ENCODE data around the gene PARN.
A peak's percentile ranks its signal among the peaks of the same experiment; 100 is the strongest.
"Not testable (repeated sequence)": the region's sequence is repeated elsewhere in the genome, so short reads cannot be mapped to it uniquely, and the experiment has no call there.

The PARN gene

GRCh38 chr16:14632693-14633569, 2.9 kb upstream of the PARN start, which contains the start of gene BFAR:
Gene BFAR (plus strand): TSS chr16:14632951. CDS start chr16:14644347, 11,396 bp downstream.
- DNase-seq (ENCODE audit: low read depth) = peak; percentile 79

GRCh38 chr16:14630620-14631330, 715 bp upstream of the PARN start:
- DNase-seq (ENCODE audit: low read depth) = not testable (repeated sequence)

GRCh38 chr16:14629612-14629918, 495 bp downstream of the PARN start:
- no peak for DNase-seq (ENCODE audit: low read depth)

- no peak for DNase-seq (ENCODE audit: low read depth)
These were observed 1.1 kb downstream of the PARN start for GRCh38 chr16:14628806-14629611.

GRCh38 chr16:14627078-14627477, 3.0 kb downstream of the PARN start:
- no peak for DNase-seq (ENCODE audit: low read depth)

- no peak for DNase-seq (ENCODE audit: low read depth)
These were observed 11.5 kb downstream of the PARN start for GRCh38 chr16:14618566-14618965.

GRCh38 chr16:14616280-14616679, 13.8 kb downstream of the PARN start:
- no peak for DNase-seq (ENCODE audit: low read depth)

GRCh38 chr16:14613991-14614390, 16.1 kb downstream of the PARN start:
- DNase-seq (ENCODE audit: low read depth) = no peak

GRCh38 chr16:14611660-14612059, 18.4 kb downstream of the PARN start:
- no peak for DNase-seq (ENCODE audit: low read depth)

GRCh38 chr16:14609716-14610115, 20.3 kb downstream of the PARN start:
- DNase-seq (ENCODE audit: low read depth) = no peak

- DNase-seq (ENCODE audit: low read depth) = no peak
These were observed 21.5 kb downstream of the PARN start for GRCh38 chr16:14608604-14609003.

- DNase-seq (ENCODE audit: low read depth) = no peak
These were observed 21.9 kb downstream of the PARN start for GRCh38 chr16:14608111-14608566.

GRCh38 chr16:14606102-14606501, 24.0 kb downstream of the PARN start:
- DNase-seq (ENCODE audit: low read depth) = no peak

- no peak for DNase-seq (ENCODE audit: low read depth)
These were observed 27.6 kb downstream of the PARN start for GRCh38 chr16:14602443-14602963.

- no peak for DNase-seq (ENCODE audit: low read depth)
These were observed 29.9 kb downstream of the PARN start for GRCh38 chr16:14600164-14600563.

GRCh38 chr16:14586637-14587305, 43.3 kb downstream of the PARN start:
- no peak for DNase-seq (ENCODE audit: low read depth)

GRCh38 chr16:14585287-14585686, 44.8 kb downstream of the PARN start:
- no peak for DNase-seq (ENCODE audit: low read depth)

GRCh38 chr16:14580926-14581325, 49.1 kb downstream of the PARN start:
- not testable (repeated sequence) for DNase-seq (ENCODE audit: low read depth)

- no peak for DNase-seq (ENCODE audit: low read depth)
These were observed 50.8 kb downstream of the PARN start for GRCh38 chr16:14579266-14579665.

- no peak for DNase-seq (ENCODE audit: low read depth)
These were observed 53.5 kb downstream of the PARN start for GRCh38 chr16:14576532-14576931.

GRCh38 chr16:14576069-14576468, 54.0 kb downstream of the PARN start:
- DNase-seq (ENCODE audit: low read depth) = no peak

Measured in GM04503 (cell line).